Stimulated activated CD8-positive, alpha-beta memory T cell treated with anti-CD3 and anti-CD28 coated beads, Interleukin-4, amount 100 ng/mL, for 24 hours (primary cell): ENCODE measurements around the gene CRYAB.

Source experiments
- DNase-seq: peaks from one replicate; pipeline ENCODE4 v3.0.0-alpha.2; 2020; ENCODE audit warnings: low read depth

CRYAB gene, protein sequence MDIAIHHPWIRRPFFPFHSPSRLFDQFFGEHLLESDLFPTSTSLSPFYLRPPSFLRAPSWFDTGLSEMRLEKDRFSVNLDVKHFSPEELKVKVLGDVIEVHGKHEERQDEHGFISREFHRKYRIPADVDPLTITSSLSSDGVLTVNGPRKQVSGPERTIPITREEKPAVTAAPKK

DNA sequence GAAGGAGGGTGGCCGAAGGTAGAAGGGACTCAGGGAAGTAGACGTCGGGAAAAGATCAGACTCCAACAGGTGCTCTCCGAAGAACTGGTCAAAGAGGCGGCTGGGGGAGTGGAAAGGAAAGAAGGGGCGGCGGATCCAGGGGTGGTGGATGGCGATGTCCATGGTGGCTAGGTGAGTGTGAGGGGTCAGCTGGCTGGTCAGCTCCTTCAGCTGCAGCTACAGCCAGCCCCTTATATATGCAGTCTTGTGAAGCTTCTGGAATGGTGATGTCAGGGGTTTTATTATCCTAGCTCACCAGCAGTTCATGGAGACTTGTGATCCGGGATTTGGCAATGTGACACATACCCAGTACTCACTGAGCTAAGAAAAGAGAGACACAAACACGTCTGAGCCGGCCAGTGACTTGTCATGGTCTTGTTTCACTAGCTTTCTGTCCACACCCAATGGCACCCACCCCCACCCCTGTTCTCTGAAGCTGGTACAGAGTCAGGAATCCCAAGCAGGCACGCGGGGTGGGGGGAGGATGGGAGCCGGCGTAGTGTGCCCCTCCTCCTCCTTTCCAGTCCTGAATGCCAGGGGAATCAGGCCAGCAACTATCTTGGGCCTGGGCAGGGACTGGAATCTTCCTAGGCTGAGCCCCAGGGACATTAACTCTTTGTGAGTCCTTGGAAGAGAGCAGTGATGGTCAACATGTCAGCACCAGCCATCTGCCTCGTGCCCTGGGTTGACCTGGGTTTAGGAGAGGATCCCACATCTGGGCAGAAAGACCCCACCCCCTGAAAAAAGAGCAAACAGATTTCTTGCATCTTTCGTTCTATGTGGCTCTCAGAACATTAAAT, at the start of gene CRYAB:
TSS of gene CRYAB (minus strand) at position 208 of the 839 bp plus-strand sequence. CDS start at position 162, 46 bp downstream.
- no peak for DNase-seq

DNA sequence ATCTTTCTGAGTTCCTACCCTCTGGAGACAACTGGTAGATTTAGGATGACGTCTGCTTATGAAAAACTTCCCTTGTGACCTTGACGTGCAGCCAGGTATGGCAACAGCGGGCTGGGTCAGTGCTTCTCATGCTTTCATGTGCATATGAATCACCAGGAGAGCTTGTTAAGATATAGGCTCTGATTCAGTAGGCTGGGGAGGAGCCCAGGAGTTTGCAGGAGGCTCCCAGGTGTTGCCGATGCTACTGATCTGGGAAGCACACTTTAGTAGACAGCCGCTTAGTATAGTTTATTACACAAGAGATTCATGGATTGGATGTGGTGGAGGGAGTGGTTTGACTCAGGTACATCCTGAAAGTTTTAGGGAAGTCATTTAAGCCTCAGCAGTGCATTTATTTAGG, 49.3 kb upstream of the CRYAB start:
- DNase-seq: no peak

DNA sequence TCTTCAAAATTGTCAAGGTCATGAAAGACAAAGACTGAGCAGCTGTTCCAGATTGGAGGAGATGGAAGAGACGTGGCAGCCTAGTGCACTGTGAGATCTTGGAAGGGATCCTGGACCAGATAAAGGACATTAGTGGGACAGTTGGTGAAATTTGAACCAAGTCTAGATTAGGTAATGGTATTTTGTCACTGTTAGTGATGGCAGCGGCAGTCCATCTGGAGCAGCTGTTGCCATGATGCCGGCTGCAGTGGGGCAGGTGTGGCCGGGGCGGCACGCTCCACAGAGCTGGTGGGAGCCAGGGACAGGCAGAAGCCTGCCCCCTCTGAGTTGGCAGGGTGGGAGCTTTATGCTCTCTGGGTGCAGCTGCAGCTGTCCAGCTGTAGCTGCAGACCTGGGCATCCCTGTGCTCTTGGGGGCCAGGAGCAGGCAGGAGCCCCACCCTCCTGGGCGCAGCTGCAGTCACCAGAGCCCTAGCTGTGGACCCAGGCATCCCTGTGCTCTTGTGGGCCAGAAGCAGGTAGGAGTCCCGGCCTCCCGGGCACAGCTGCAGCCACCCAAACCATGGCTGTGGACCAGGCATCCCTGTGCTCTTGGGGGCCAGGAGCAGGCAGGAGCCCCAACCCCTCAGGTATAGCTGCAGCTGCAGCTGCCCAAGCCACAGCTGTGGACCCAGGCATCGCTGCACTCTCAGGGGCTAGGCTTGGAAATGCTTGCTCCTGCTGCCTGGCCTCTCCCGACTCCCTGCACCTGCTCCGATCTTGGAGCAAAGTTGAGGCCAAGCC, 46.3 kb upstream of the CRYAB start:
- no peak for DNase-seq

DNA sequence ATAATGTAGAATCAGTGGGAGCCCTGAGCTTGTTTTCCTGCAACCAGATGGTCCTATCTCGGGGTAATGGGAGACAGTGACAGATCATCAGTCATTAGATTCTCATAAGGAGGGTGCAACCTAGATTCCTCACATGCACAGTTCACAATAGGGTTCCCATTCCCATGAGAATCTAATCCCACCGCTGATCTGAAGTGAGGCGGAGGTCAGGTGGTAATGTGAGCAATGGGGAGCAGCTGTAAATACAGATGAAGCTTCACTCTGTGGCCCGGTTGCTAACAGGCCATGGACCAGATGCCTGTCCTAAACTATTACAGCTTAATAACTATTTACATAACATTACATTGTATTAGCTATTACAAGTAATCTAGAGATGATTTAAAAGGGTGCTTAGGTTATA, 42.6 kb upstream of the CRYAB start:
- no peak for DNase-seq

DNA sequence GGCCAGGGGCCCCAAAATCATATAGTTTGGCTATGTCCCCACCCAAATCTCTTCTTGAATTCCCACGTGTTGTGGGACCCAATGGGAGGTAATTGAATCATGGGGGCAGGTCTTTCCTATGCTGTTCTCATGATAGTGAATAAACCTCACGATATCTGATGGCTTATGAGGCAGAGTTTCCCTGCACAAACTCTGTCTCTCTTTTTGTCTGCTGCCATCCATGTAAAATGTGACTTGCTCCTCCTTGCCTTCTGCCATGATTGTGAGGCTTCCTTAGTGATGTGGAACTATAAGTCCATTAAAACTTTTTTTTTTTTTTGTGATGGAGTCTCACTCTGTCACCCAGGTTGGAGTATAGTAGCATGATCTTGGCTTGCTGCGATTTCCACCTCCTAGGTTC, 40.0 kb upstream of the CRYAB start:
- DNase-seq: no peak

DNA sequence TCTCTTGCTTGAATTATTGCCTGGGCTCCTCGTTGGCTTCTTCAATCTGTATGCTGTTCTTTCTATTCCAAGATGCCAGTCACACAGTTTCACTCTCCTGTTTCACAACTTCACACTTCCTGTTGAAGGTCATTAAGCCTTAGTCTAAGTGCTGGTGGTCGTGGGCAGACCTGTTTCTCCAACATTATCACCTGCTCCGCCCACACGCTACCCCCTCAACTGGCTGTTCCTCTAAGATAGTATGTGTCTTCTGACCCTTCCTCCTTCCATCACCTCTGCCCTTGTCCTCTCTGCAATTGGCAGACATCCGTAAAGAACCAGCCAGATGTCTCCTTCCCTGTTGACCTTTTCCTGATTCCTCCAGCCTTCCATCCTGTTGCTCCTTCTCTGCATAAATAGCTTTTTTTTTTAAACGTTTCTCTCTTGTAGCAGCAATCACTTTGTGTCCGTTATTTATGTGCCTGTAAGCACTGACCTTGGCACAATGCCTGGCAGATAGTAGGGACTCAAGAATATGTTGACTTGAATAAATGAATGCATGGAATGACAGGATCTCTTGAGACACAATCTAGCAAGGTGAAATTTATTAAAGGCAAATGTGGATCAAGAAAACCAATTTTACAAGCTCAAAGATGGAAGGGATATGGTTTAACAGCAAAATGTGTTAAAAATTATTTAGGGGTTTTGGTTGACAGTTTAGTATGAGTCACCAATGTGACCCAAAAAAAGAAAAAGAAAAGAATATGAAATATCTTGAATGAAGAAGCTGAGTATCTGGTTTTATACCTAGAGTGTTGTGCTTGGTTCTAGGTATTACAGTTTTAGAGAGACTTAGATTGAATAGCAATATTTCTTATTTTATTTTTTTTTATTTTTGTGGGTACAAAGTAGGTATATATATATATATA, 38.2 kb upstream of the CRYAB start:
- no peak for DNase-seq

DNA sequence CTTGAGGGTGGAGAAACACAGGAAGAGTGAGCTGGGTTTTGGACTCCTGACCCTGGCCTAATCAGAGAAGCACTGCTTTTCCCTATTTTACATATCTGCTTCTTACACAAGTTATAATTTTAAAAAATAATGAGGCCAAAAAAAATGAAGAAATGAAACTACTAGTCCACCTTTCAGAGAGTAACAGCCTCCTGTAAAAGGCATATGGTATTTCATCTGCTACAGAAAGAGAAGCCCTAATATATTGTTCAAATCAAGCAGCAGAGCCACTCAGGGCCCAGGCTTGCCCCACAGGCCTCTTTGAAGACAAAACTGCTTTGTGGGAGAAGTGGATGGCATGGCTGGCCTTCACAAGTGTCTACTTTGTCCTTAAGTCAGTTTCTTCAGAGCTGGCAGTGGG, 35.6 kb upstream of the CRYAB start:
- no peak for DNase-seq

DNA sequence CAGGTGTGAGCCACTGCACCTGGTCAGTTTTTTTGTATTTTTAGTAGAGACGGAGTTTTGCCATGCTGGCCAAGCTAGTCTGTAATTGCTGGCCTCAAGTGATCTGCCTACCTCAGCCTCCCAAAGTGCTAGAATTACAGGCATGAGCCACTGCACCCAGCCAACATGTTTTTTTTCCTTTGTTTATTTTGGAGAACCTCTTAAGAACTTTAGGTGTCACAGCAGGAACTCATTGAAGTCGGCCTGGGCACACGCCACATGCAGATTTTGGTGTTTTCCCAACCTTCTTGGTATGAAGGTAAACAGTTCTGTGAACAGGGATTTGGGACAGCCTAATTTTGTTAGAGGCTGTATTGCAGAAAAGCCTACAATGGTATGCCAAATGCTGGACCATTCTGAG, 34.9 kb upstream of the CRYAB start:
- no peak for DNase-seq

DNA sequence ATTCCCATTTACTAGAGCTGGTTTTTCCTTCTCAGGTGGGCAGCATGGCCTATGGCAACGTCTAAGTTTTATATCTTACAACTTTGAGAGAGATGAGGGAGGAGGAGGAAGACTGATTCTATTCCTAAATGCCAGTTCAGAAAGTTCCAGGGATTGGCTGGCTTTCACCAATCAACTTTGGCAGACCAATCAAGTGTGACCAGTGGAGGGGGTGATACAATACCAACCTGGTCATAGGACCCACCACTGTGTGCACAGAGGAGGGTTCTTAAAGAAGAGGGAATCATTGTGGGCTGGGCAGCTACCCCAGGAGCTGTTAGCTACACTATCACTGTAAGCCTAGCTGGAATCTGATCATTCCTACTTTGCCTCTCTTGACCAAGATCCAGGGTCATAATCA, 33.6 kb upstream of the CRYAB start:
- DNase-seq: no peak

DNA sequence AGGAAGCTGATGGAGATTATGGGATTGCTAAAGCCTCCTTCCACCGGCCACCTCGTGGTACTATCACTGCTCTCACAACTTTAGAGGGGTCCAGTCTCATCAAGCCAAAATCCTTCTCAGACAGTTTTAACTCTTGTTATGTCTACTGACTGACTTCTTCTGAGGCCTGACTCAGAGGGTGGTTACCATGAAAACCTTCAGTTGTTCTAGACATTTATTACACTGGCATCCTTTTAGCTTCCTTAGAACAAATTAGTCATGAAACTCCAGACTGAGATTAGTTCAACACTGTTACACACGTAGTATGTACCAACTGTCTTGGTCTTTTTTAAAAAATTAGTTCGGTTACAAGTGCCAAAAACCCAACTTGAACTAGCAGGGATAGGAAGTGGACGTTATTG, 33.1 kb upstream of the CRYAB start:
- no peak for DNase-seq

DNA sequence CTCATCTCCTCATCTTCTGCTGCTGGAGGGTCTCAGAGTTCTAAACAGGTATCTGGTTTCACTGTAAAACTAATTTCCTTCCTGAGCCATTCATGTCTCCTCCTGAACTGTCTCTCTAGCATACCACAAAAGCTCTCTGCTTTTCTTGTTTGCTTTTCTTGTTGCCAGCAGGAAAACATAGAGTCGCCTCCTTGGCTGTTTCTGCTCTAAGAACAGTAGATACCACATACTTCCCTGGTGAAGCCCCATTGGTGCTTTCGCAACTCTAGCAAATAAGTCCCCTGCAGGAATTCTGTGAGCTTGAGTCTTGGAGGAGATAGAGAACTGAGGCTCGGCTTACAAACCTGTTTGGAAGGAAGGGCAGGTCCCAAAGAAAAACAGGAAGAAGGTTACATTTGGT, 32.6 kb upstream of the CRYAB start:
- no peak for DNase-seq

DNA sequence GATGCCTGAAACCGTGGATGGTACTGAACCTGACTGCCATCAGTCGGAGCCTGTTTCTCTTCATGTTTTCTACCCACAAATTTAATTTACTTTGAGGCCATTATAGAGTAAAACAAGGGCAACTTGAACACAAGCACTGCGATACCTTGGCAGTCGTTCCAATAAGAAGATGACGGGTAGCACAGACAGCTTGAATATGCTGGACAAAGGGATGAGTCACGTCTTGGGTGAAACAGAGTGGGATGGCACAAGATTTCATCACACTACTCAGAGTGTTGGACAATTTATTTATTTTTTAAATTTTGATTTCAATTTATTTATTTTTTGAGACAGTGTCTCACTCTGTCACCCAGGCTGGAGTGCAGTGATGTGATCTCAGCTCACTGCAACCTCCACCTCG, 31.3 kb upstream of the CRYAB start:
- no peak for DNase-seq

DNA sequence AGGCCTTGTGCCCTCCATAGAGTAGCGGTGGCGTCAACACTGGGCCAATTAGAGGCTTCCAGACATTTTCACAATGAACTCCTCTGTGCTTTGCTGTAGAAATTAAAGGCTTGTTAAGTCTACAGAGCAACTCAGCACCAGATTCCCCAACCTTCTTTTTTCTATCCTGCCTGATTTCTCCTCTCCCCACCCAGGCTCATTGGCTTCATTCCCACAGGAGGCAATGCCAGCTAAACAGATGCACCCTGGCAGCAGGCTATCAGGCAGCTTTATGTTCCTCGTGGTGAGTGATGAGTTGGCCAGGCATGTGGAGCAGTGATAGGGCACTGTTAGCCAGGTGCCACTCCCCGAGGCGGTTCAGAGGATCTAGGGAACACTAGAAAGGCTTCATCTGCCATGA, 30.4 kb upstream of the CRYAB start:
- no peak for DNase-seq

DNA sequence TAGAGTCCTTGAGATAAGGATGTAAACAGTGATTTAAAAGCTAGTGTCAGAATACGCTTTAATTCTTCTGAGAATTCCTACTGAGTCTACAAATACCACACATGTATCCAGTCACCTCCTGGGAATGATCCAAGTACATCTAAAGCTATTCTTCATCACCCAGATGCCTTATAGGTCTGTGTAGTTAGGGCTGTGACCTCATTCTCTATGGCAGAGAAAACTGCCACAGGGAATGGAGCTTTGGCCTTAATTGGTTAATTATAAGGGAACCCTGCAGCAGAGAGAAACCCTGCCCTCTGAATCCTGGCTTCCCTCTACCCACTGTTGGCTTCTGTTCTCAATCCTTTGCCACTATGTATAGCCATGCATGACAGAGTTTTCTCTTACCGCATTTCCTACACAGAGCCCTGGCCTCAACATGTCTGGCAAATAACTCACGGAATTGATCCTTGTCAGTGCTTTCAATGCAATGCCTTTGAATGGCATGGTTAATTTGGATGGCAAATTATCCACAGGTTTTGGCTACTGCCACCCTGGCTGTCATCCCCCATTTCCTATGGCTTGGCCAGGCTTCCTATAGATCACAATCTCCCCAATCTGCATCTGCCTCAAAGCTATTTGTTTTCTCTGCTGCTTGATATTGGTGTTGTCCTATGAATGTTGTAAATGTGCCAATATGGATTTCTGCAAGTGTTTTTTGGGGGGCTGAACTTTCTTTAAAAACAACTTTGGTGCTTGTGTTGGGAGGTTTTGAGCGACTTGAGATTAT, 28.4 kb upstream of the CRYAB start:
- DNase-seq: no peak

DNA sequence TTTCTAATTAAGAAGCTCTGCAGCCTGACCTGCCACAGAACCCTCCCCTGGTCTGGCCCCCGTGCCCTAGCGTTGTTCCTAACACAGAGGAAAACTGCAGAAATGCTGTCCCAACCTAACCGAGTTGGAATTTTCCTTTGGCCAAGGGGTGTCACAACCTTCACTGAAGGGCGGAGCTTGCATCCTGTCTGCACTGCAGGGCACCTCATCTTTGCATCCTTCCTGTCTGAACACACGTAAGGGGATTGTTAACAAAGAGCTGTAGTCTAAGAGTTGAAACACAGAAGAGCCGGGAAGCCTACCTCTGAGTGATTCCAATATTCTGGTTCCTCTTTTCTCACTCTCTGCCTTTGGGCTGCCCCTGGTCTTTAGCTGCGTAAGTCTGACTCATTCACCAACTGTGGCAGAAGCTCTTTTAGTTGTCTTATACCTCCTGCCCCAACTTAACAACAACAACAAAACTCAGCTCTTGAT, 27.2 kb upstream of the CRYAB start:
- no peak for DNase-seq

DNA sequence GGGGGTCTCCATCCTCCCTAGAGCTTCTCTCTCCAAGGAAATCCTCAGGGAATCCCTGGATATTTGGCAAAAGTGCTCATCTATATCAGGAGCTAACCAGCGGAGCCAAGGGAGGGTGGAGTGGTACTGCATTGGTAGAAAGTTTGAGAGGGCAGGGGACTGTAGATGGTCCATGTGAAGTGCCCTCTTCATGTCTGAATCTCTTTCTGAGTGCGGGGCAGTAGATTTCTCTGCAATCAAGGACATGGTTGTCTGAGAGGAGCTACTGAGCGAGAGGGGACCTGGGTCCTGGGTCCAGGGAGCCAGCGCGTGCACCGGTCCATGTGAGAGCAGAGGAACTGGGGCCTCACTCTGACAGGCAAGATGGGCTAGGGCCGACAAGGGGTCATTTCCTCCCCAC, 26.3 kb upstream of the CRYAB start:
- DNase-seq: no peak

DNA sequence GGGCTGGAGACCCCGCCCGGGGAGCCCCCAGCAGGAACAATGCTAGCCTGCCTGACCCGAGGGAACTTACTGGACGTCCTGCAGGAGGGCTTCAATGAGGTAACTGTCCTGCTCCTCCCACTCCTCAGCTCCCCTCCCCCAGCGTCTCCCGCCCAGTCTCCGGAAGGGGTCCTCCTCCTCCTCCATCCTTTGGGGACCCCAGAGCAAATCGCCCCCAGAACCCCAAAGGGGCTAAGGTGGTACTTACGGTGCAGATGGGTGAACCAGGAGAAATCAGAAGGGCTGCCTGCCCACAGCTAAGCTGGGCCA, 25.8 kb upstream of the CRYAB start:
- no peak for DNase-seq

DNA sequence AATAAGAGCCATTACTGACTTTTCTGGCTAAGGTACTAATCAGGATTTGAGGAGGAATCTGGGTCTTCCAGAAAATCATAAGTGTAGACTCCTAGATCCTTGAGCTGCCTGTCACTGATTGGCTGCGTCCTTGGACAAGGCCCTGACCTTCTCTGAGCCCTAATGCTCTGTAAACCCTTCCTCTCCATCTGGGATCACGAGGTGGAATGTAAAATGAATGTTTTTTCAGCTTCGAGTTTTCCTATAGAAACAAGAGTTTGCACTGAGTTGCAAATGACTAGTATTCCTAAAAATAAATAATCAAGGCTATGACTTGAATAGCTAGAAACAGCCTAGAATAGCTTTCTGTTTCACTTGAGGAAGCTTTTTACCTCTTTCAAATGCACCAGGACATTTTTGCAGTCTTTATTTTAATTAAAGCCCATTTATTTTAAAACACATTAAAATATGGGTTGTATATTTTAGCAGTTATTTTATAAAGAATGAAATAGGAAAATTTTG, 24.5 kb upstream of the CRYAB start:
- DNase-seq: no peak

DNA sequence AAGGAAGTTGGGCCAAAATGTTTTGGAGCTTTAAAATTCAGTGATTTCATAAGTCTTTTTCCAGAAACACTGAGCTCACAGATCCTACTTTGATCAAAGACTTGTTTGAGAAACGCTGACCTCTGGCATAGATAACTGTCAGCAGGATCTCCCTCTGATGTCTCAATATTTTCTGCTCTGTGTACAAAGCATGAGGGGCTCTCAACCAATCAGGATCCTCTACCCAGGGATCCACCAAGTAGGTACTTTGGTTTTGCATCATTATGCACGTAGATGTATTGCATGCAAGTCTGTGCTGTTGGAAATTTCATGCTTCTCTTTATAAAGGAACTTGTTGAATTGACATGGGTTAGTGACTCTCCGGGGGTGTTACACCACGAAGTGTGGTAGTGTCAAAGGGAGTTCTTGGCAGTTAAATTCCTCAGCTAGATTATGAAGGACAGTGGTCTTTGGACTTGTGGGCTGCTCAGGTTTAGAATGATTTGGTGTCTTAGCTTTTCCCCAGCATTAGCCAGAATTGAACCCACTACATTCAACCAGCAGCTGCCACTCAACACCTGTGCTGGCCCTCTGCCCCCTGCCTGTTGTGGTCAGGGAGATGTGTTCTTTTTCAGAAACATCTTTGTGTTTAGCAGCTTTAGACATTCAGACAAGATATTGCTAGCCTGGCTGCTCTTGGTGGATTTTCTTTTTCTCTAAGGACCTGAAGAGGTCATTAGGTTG, 23.9 kb upstream of the CRYAB start:
- no peak for DNase-seq

DNA sequence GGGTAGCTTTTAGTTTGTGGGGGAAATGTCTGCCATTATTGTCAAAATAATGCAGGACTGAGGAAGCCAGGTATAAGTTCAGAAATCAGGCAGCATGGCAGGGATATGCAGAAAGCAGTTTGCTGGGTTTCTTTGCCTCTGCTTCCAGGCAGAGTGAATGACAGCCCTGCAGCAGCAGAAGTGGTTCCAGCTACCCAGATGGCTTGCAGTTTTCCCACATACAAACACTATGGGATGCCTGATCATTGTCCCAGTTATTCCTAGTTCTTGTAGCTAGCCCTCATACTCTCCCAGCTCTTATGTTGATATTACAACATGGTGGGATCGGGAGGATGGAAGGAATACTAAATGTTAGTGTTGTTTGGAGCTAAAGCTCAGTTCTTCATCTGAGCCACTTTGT, 22.7 kb upstream of the CRYAB start:
- DNase-seq: no peak

DNA sequence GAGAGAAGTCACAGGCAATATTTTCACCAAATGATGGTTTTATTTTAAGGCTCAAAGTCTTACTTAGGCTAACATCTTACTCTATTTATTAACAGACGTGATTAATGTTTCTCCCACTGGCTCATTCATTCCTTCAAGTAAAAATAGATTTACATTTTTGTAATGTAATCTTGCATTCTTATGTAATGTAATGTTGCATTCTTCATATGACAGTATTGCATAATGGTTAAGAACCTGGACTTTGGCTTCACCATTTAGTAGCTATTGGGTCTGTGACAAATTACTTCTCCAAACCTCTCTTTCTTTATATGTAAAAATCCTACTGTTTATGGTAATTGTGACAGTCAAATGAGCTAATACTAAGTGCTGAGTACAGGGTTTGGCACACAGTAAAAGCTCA, 22.3 kb upstream of the CRYAB start:
- no peak for DNase-seq
